ENCODE measurements around the gene ARL14EPL.
"Not testable (repeated sequence)": the region's sequence is repeated elsewhere in the genome, so short reads cannot be mapped to it uniquely, and the experiment has no call there.

The ARL14EPL gene

GRCh38 chr5:116058346-116058936 is 26.2 kb downstream of the ARL14EPL start:
- DNase-seq = peak; percentile 19

- DNase-seq = no peak
Measured at GRCh38 chr5:116062352-116062751, 30.1 kb downstream of the ARL14EPL start.

GRCh38 chr5:116063950-116064349 is 31.7 kb downstream of the ARL14EPL start:
- DNase-seq = no peak

DNA sequence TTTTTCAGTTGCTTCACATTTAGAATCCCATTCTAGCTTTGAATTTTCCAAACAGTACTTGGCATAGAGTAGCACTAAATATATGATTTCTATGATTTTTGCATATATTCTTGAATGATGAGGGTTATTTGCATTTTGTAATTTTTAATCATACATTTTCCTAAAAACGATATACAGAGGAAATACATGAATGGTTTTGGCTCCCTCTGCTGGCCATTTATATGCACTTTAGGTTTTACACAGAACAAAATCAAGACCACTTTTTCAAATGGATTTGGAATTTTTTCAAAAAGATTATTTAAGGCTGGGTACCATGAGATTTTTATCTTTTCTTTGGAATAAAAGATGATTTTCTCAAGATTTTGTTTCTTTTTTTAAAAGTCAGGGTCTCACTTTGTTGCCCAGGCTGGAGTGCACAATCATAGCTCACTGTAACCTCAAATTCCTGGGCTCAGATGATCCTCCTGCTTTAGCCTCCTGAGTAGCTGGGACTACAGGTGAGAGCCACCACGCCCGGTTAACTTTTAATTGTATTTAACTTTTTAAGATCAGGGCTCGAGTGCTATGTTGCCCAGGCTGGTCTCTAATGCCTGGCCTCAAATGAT is 35.9 kb downstream of the ARL14EPL start:
- peak; percentile 33 for DNase-seq

DNA sequence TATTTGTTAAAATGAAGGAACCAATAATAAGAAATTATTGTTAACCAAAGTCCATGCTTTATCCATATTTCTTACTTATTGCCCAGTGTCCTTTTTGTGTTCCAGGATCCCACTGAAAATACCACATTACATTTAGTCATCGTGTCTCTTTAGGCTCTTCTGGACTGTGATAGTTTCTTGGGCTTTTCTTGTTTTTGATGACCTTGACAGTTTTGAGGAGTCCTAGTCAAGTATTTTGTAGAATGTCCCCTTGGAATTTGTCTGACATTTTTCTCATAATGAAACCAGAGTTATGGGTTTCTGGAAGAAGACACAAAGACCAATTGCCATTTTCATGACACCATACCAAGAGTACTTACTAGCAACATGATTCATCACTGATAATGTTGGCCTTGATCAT is 38.9 kb downstream of the ARL14EPL start:
- DNase-seq = no peak

DNA sequence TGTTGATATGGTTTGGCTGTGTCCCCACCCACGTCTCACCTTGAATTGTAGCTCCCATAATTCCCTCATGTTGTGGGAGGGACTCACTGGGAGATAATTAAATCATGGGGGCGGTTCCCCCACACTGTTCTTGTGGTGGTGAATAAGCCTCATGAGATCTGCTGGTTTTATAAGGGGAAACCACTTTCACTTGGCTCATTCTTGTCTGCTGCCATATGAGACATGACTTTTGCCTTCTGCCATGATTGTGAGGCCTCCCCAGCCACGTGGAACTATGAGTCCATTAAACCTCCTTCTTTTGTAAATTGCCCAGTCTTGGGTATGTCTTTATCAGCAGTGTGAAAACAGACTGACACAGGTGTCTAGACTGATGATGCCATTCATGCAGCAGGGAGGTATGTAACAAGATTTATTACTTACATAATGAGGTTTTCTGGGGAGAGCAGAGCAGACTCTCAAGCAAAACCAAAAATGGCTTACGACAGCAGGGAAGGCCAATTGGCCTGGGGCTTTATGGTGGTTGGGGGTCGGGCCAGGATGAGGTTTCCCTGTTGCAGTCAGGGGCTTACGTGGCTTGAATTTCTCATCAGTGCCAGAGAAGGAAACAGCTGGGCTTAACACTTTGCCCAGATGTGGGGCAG is 43.0 kb downstream of the ARL14EPL start:
- peak; percentile 55 for DNase-seq

GRCh38 chr5:116076496-116076895 is 44.2 kb downstream of the ARL14EPL start:
- DNase-seq = peak; percentile 88

GRCh38 chr5:116078199-116078598 is 45.9 kb downstream of the ARL14EPL start:
- DNase-seq = no peak

- no peak for DNase-seq
Measured at GRCh38 chr5:116084287-116084691, 52.0 kb downstream of the ARL14EPL start.

DNA sequence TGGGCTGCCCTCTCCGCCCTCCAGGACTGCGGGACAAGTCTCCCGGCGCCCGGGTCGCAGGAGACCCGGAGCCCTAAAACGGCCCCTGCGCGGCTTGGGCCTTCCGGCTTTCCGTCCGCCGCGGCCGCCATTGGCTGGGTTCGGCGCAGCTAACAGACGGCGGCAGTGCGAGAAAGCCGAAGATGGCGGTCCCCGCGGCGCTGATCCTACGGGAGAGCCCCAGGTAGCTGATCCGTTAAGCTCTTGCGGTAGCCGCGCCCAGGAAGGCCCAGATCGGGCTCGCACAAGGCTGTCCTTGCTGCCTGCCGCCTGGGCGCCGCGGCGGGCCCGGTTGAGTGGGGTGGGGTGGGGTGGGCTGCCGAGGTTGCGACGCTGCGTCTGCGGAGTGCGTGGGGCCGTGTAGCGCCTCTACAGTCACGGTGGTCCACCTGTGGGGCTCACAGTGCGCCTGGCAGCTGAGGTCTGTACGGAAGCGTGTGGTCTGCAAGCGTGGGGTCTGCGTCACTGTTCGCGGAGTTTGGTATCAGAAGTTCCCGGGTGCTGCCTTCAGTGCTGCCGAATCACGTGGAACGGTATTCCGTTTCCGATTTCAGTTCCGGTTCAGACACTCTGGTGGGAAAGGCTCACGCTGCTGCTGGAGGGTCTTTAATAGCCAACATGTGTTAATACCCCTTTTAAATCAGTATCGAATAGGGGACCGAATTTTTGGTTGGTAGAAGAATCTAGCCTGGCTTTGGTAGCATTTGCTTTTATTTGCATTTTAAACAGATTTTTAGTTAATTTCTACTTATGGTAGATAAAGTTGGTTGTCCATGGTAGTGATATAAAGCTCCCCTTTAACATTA is 52.8 kb downstream of the ARL14EPL start, which contains the start of gene COMMD10:
Gene COMMD10 (plus strand): TSS at position 155 of the 845 bp plus-strand sequence.
- peak; percentile 83 for DNase-seq

DNA sequence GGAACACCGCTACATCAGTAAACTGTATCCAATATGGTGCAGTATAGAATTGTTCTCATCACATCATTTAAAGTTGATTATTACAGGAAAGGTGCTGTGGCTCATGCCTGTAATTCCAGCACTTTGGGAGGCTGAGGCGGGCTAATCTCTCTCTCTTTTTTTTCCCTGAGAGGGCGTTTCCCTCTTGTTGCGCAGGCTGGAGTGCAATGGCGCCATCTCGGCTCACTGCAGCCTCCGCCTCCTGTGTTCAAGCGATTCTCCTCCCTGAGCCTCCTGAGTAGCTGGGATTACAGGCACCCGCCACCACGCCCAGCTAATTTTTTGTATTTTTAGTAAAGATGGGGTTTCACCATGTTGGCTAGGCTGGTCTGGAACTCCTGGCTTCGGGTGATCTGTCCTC is 54.0 kb downstream of the ARL14EPL start:
- DNase-seq = not testable (repeated sequence)

DNA sequence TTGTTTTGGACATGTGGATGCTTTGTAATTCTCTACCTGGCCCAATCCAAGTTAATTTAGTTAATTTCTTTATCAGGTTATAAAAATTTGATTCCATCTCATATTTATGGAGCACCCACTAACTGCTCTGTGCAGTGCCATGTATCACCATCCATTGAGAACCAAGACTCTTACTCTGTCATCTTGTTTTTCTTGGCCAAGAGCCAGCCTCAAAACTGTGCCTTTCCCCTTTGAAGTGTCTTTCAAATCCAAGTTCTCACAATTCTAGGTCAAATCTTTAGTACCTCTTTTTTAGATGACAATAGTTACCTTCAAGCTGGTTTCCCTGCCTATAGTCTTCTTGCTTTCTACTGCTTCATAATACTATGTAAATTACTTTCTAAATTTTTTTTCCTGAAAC is 55.8 kb downstream of the ARL14EPL start:
- no peak for DNase-seq

GRCh38 chr5:116090302-116090701 is 58.0 kb downstream of the ARL14EPL start:
- no peak for DNase-seq

GRCh38 chr5:116091416-116091815 is 59.1 kb downstream of the ARL14EPL start:
- DNase-seq = peak; percentile 60

- no peak for DNase-seq
Measured at GRCh38 chr5:116097301-116097700, 65.0 kb downstream of the ARL14EPL start.

GRCh38 chr5:116098998-116099397 is 66.7 kb downstream of the ARL14EPL start:
- no peak for DNase-seq

GRCh38 chr5:116104941-116105340 is 72.7 kb downstream of the ARL14EPL start:
- not testable (repeated sequence) for DNase-seq
